ENCODE data around the gene PDLIM3.

The PDLIM3 gene

DNA sequence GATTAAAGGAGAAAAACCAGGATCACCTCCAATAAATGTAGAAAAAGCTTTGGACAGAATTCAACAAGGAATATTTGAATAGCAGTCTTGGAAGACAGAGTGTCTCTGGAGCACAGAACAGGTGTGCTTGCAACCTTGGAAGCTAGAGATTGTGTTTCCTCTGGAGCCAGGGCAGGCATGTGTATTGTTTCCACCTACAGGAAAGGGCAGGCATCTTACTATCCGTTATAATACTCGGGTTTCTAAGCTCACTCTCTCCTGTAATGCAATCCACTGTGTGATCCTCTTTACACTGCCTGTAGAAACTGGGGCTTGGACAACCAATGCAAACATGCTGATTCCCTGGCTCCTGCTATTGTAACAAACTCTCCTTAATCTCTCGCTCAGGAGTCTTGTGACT is 78.2 kb downstream of the PDLIM3 start:
- H3K27me3 ChIP-seq (replicated peaks): no peaks in the 10 kb centered on the region
- no peaks in the 10 kb centered on the region for H3K36me3 ChIP-seq (replicated peaks)
- TF ChIP-seq, protein P1, sequence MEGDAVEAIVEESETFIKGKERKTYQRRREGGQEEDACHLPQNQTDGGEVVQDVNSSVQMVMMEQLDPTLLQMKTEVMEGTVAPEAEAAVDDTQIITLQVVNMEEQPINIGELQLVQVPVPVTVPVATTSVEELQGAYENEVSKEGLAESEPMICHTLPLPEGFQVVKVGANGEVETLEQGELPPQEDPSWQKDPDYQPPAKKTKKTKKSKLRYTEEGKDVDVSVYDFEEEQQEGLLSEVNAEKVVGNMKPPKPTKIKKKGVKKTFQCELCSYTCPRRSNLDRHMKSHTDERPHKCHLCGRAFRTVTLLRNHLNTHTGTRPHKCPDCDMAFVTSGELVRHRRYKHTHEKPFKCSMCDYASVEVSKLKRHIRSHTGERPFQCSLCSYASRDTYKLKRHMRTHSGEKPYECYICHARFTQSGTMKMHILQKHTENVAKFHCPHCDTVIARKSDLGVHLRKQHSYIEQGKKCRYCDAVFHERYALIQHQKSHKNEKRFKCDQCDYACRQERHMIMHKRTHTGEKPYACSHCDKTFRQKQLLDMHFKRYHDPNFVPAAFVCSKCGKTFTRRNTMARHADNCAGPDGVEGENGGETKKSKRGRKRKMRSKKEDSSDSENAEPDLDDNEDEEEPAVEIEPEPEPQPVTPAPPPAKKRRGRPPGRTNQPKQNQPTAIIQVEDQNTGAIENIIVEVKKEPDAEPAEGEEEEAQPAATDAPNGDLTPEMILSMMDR (IDR thresholded peaks at IDR 0.05; ENCODE audit: low read depth, low read length, missing control alignments): no peak
- DNase-seq: no peak
- no peak overlapping the region for H3K27ac ChIP-seq
- in situ Hi-C loops (cut with HindIII; ENCODE audit: low pct_ligation_motif_present, low sequenced_read_pairs): no loop called here
- no peak overlapping the region for H3K4me3 ChIP-seq (ENCODE audit: low read depth, low read length)

DNA sequence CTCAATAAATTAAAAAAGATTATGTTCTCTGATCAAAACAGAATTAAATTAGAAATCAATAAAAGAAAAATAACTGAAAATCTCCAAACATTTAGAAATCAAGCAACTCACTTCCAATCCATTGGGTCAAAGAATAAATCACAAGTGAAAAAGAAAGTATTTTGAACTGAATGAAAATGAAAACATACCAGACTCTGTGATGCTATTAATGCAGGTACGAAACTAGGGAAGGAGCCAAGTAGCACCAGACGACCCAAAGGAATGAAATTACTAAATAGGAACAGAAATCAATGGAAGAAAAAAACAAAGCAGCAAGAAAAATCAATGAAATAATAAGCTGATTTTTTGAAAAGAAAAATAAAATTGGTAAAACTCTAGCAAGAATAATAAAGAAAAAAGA is 79.2 kb downstream of the PDLIM3 start:
- no peak overlapping the region for H3K27ac ChIP-seq
- no peaks in the 10 kb centered on the region for H3K27me3 ChIP-seq (replicated peaks)
- DNase-seq: no peak
- H3K4me3 ChIP-seq (ENCODE audit: low read depth, low read length): no peak overlapping the region
- in situ Hi-C loops (cut with HindIII; ENCODE audit: low pct_ligation_motif_present, low sequenced_read_pairs): no loop called here
- H3K36me3 ChIP-seq (replicated peaks): no peaks in the 10 kb centered on the region
- TF ChIP-seq, protein P1 (IDR thresholded peaks at IDR 0.05; ENCODE audit: low read depth, low read length, missing control alignments): no peak

All from brain microvascular endothelial cell (primary cell).